ENCODE measurements around the gene ELMO3.
A peak's percentile ranks its signal among the peaks of the same experiment; 100 is the strongest.

The ELMO3 gene

GRCh38 chr16:67180166-67180565 is 18.8 kb upstream of the ELMO3 start:
- DNase-seq (ENCODE audit: low read depth in 2 of 2), result no peak

DNA sequence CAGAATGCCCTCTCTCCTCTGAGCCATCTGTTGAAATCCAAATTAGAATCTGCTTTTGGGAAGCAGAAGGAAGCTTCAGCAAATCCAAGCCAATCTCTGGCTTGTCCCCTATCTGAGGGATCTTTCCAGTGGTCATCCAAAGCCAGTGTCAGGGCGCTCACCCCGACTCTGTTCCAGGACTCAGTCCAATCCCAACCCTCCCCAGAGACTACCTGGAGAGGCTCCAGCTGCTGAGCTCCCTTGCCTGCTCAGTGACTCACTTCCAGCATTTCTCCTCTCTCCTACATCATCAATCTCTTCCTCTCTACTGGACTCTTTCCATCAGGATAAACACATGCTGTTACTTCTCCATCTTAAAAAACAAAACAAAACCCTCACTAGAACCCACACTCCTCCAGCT is 17.6 kb upstream of the ELMO3 start:
- DNase-seq (ENCODE audit: low read depth in 2 of 2), result no peak

GRCh38 chr16:67182288-67182687 is 16.6 kb upstream of the ELMO3 start:
- DNase-seq (ENCODE audit: low read depth in 2 of 2), result no peak

- DNase-seq (ENCODE audit: low read depth in 2 of 2), result no peak
Measured at GRCh38 chr16:67183284-67183626, 15.7 kb upstream of the ELMO3 start.

DNA sequence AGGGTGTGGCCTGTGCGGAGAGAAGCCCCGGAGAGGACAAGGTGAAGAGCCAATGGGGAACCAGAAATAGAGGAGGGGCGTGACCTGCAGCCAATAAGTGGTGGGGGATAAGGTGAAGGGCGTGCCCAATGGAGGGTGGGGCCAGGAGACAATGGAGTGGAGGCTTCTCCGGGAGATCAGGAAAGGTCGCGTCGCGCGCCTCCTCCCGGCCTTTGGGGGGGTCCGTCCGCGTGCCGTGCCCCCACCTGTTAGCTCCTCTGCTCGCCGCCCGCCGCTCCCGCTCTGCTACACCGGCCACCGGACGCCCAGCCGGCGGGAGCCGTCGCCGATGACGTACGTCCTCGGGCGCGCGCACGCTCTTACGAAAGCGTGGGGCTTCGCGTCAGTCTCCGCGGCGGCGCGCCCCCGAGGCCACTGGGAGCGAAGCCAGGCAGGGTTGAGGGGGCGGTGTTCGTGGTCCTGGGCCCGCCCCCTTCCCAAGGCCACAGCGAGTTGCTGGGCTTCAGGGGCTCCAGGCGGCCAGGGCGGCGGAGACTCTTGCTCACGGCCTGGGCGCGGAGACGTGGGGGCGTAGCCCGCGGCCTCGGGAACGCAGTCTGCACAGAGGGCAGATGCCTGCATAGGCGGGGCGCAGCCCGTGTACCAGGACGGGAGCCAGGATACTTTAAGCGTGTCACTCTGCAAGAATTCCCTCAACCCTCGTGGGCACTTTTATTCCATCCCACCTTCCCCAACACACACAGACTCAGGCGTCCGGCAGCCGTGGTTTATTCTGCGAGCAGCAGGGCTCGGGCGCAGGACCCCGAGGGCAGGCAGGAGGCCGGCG is 15.1 kb upstream of the ELMO3 start, which contains the start of gene MATCAP1:
MATCAP1 (minus strand) TSS at position 337 of the 826 bp plus-strand sequence. CDS start 3,353 bp downstream, outside the sequence.
- DNase-seq (ENCODE audit: low read depth in 2 of 2), result peak; percentile 72 to 85

DNA sequence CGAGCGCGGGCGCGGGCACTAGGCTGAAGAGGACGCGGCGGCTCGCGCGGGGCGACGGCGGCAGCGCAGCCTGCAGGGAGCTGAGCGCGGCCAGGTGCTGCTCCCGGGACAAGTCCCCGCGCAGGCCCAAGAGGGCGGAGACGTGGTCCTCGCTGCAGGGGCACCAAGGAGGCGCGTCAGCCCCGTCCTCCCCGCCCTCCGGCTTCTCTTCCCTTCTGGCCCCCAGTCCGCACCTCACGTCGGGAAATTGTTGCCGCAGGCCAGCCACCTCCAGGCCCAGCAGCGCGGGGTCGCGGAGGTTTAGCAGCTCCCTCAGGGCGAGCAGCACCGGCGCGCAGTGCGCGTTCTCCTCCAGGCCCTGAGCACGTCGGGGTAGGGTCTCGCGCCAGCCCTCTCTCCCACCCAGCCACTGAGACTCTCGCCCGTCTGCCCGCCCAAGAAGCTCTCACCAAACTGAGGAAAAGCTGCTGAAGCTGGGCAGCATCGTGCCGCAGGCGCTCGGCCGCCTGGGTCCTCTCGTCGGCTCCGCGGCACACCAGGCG is 14.4 kb upstream of the ELMO3 start:
- no peak for DNase-seq (ENCODE audit: low read depth in 2 of 2)

GRCh38 chr16:67184995-67185650 is 13.8 kb upstream of the ELMO3 start:
- DNase-seq (ENCODE audit: low read depth in 2 of 2), result peak; percentile 58 to 74

DNA sequence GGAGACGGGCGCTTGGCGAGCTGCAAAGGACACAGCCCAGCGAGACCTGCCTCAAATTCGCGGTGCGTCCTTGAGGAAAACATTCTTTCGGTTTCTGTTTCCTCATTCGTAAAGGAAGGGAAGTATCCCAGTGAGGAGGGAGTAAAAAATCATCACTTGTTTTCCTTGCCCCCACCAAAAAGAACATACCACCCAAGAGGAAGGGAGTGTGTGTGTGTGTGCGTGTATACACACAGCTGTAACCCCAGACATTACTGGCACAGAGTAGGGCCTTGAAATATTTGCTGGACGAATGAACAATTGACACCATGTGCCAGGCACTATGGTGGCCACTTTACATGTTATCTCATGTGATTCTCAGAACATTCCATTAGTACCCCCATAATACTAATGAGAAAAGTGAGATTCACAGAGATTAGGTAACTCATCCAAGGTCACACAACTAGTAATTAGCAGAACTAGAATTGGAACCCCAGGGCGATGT is 13.2 kb upstream of the ELMO3 start:
- no peak for DNase-seq (ENCODE audit: low read depth in 2 of 2)

DNA sequence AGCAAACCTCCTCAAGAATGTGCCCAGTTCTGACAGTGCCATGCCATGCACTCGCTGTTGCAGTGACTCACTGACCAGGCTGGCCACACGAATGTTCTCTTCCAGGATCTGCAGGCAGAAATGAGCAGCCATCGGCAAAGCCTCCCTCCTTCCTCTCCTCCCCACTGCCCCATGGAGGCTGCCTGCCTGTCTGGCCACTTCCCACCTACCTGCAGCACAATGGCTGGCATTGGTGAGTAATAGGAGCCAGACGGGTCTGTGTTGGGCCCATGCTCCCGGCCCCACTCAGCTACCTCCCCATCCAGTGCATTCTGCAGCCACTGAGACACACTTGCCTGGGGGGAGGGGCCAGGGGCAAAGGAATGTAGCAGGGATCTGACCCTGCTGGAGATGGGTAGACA is 12.4 kb upstream of the ELMO3 start:
- no peak for DNase-seq (ENCODE audit: low read depth in 2 of 2)

GRCh38 chr16:67187175-67187890 is 11.6 kb upstream of the ELMO3 start:
- DNase-seq (ENCODE audit: low read depth in 2 of 2), result no peak

DNA sequence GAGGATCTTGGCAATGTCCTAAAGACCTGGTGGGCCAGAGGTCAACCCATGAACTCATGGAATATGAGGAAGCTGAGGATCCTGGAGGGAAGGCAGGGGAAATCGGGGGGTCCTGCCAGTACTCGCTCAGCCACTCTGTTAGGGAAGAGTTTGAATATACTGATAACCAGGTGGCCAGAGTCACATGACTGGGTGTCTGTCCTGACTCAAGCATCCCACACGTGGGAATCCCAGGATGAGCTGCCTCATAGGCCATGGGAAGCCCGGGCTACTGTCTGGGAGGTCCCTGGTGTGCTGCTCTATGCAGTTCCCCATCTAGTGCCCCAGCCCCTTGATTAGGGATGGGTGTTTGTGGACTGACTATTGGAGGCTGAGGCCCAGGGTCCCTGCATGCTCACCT is 10.6 kb upstream of the ELMO3 start:
- DNase-seq (ENCODE audit: low read depth in 2 of 2), result no peak

GRCh38 chr16:67188798-67189197 is 10.1 kb upstream of the ELMO3 start:
- DNase-seq (ENCODE audit: low read depth in 2 of 2), result no peak

DNA sequence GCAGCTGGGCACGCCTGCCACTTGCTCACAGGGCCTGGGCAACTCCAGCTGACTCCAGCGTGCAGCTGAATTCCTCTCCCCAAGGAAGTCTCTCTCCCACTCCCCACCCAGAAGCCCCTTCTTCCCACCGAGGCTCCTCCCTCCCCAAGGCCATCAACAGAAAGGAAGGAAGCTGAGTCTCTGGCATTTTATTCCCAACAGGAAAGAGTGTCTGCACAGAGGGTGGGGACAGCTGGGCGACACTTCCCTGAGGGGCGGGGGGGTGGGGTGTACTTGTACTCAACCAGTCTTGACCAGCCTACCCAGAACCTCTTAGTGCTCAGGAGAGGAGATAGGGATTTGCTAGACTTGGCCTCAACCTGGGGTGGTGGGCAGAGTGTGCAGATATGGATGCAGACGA is 8.9 kb upstream of the ELMO3 start, which contains the start of gene EXOC3L1:
EXOC3L1 (minus strand) TSS at position 96 of the 400 bp plus-strand sequence. CDS start 460 bp downstream, outside the sequence.
- DNase-seq (ENCODE audit: low read depth in 2 of 2), result no peak

DNA sequence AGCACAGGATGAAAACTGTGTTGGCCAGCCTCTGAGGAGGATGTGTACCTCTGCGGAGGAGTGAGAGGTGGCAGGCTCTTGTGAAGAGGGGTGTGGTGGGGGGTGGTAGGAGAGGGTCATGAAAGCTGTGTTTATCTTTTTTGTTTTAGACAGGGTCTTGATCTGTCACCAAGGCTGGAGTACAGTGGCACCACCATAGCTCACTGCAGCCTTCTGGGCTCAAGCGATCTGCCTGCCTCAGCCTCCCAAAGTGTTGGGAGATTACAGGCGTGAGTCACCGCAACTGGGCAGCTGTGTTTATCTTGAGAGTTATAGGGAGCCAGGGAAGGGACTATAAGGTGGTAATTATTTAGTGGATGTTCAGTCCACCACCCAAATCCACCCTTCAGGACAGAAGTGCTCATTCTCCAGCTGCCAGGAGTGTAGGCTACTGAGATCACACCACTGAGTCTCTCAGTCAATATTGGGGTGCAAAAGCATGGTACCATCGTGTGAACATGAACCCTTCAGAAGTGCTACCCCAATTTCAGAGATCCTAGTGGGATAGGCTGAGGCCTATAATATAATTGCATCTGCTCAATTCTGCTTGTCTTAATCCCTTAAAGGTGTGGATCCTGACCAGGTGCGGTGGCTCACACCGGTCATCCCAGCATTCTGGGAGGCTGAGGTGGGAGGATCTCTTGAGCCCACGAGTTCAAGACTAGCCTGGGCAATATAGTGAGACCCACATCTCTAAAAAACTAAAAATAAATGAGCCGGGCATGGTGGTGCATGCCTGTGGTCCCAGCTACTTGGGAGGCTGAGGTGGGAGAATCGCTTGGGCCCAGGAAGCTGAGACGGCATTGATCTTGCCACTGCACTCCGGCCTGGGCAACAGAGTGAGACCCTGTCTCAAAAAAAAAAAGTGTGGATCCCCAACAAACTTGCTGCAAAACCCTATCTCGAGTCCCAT is 8.2 kb upstream of the ELMO3 start:
- no peak for DNase-seq (ENCODE audit: low read depth in 2 of 2)

DNA sequence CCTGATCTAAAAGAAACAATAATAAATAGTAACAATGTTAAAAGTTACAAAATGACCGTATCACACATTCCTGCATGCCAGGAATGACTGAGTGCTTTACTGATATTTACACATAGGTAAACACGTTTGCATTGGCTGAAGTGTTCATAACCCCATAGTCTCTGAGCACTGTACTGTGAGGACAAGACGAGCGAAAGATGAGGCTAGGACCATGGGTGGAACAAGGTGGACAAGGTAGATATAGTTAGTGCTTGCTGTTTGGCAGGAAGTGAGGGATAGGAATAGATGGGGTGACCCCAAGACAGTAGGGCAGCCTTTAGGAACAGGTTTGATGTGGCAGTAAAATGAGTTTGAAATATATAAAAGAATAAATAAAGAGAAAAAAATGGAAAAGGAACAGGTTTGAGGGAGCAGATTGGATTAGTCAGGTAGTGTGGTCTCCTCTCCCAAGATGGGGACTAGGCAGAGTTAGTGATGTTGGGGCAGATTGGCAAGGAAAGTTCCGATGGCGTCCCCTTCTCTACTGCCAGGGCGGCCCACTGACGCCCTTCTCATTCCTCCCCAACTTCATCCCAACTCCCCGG is 7.4 kb upstream of the ELMO3 start:
- DNase-seq (ENCODE audit: low read depth in 2 of 2), result no peak

GRCh38 chr16:67191995-67192681 is 6.8 kb upstream of the ELMO3 start, which contains the start of gene E2F4:
Gene E2F4 (plus strand): TSS chr16:67192155. CDS start chr16:67192228, 73 bp downstream.
- DNase-seq (ENCODE audit: low read depth in 2 of 2), result peak; percentile 66 to 70

GRCh38 chr16:67192781-67193361 is 6.1 kb upstream of the ELMO3 start:
- DNase-seq (ENCODE audit: low read depth in 2 of 2), result no peak

GRCh38 chr16:67193536-67193935 is 5.4 kb upstream of the ELMO3 start:
- DNase-seq (ENCODE audit: low read depth in 2 of 2), result no peak

- DNase-seq (ENCODE audit: low read depth in 2 of 2), result no peak
Measured at GRCh38 chr16:67194260-67194659, 4.7 kb upstream of the ELMO3 start.

Measured in stimulated activated CD8-positive, alpha-beta memory T cell treated with anti-CD3 and anti-CD28 coated beads, Interleukin-2, amount 100 ng/mL, for 1 hour (primary cell).